Measurements from ENCODE around the gene HMG20A.

GRCh38 chr15:77518458-77518857, 97.8 kb downstream of the HMG20A start:
- TF ChIP-seq POLR2A (IDR thresholded peaks at IDR 0.05; ENCODE audit: low read length) = no peak
- no peak for TF ChIP-seq GATA1 (IDR thresholded peaks at IDR 0.05; ENCODE audit: low read depth, low read length)

All from erythroblast (primary cell).